Prostate gland (tissue), 2 donors: ENCODE results near the gene ADCY4.

Source experiments
- CTCF ChIP-seq, 4 experiments: fragments of 200-600 bp in 2 of 4; fragments of 450-650 bp in 2 of 4; sonication (generic) in 2 of 4; IDR thresholded peaks; 1 replicate in 3 of 4; 2 replicates in 1 of 4; pipeline ENCODE4 v1.5.1; 2016 to 2019; ENCODE audit warnings: antibody characterized with exemption in 4 of 4, mild to moderate bottlenecking in 2 of 4, moderate library complexity in 2 of 4
- POLR2A ChIP-seq: fragments of 450-650 bp; IDR thresholded peaks from one replicate; pipeline ENCODE4 v1.6.1; 2016; ENCODE audit warnings: antibody characterized with exemption, mild to moderate bottlenecking

- TF ChIP-seq POLR2A: no peak
- no peak for TF ChIP-seq CTCF (IDR thresholded peaks at IDR 0.05)
Observed at GRCh38 chr14:24361326-24361725, 26.5 kb upstream of the ADCY4 start.
